H1 (cell line): ENCODE measurements around the gene COG7. TPM values are rescaled to one million over a fixed set of nuclear protein-coding genes. Genes with fewer than 3 reads are reported as not detected.

Source experiments
- CTCF ChIA-PET: fragments of 300-600 bp; sonication (Branson Sonifier 250); formaldehyde crosslinking; loops from one replicate; lab custom pipeline; 2021; ENCODE audit not compliant: partially characterized antibody; lab: Charles Lee
- POLR2A ChIA-PET: fragments of 300-600 bp; sonication (Branson Sonifier 250); formaldehyde crosslinking; loops from one replicate; lab custom pipeline; 2021; ENCODE audit warnings: inconsistent platforms; ENCODE audit not compliant: partially characterized antibody; lab: Charles Lee
- DNase-seq, 2 experiments: peaks; one replicate each; pipeline versions ENCODE4 v3.0.0 to v3.0.0-alpha.2; 2010 to 2022; ENCODE audit warnings: low spot score in 2 of 2, low read depth in 1 of 2, mixed read lengths in 1 of 2
- FAIRE-seq: peaks from 2 replicates; lab custom pipeline; 2011; peaks lifted over from hg19 to GRCh38; lab: Jason Lieb, UNC
- H2AFZ ChIP-seq: 2 replicates; pipeline ENCODE4 v1.8.1; 2012; ENCODE audit warnings: low read length, inconsistent platforms
- H2AK5ac ChIP-seq: 2 replicates; pipeline ENCODE4 v1.6.1; 2013; ENCODE audit warnings: low read depth, low read length
- H2BK120ac ChIP-seq: replicated peaks from 2 replicates; pipeline ENCODE3; 2013; ENCODE audit warnings: low read depth, low read length, inconsistent platforms
- H2BK12ac ChIP-seq: 2 replicates; pipeline ENCODE4 v1.6.1; 2013; ENCODE audit warnings: low read depth, low read length
- H2BK15ac ChIP-seq: 2 replicates; pipeline ENCODE4 v1.6.1; 2013; ENCODE audit warnings: low read length
- H2BK20ac ChIP-seq: 2 replicates; pipeline ENCODE4 v1.6.1; 2013; ENCODE audit warnings: low read length
- H2BK5ac ChIP-seq: 2 replicates; pipeline ENCODE4 v1.6.1; 2013; ENCODE audit warnings: low read depth, low read length
- H3K14ac ChIP-seq: 2 replicates; pipeline ENCODE4 v1.6.1; 2013; ENCODE audit warnings: inconsistent platforms; ENCODE audit not compliant: insufficient read length
- H3K18ac ChIP-seq: 2 replicates; pipeline ENCODE4 v1.6.1; 2013; ENCODE audit warnings: low read length; ENCODE audit errors: extremely low read depth
- H3K23ac ChIP-seq: 2 replicates; pipeline ENCODE4 v1.6.1; 2013; ENCODE audit warnings: inconsistent platforms; ENCODE audit not compliant: insufficient read length
- H3K23me2 ChIP-seq: 2 replicates; pipeline ENCODE4 v1.6.1; 2013; ENCODE audit warnings: low read depth, low read length
- H3K27ac ChIP-seq: 2 replicates; pipeline ENCODE4 v1.6.1; 2011; ENCODE audit warnings: low read depth, low read length, inconsistent platforms
- H3K27me3 ChIP-seq, 4 experiments: replicated peaks in 1 of 4; 1 replicate in 1 of 4; 2 replicates in 3 of 4; pipeline versions ENCODE4 v1.6.1 to v1.8.1; 2011 to 2013; ENCODE audit warnings: low read length in 3 of 4, mild to moderate bottlenecking in 3 of 4, inconsistent platforms in 2 of 4, mixed read lengths in 2 of 4, moderate library complexity in 1 of 4; ENCODE audit not compliant: control insufficient read depth in 3 of 4, insufficient read depth in 3 of 4; ENCODE audit errors: extremely low read depth in 1 of 4
- H3K36me3 ChIP-seq, 4 experiments: 2 replicates each; pipeline versions ENCODE4 v1.6.1 to v1.8.1; 2011 to 2013; ENCODE audit warnings: mild to moderate bottlenecking in 4 of 4, low read length in 3 of 4, moderate library complexity in 2 of 4, control low read depth in 1 of 4, inconsistent platforms in 1 of 4; ENCODE audit not compliant: insufficient read depth in 4 of 4, control insufficient read depth in 2 of 4
- H3K4ac ChIP-seq: replicated peaks from 2 replicates; pipeline ENCODE3; 2013; ENCODE audit warnings: low read length, low read depth, mixed read lengths, inconsistent platforms; ENCODE audit not compliant: insufficient read length
- H3K4me1 ChIP-seq, 4 experiments: replicated peaks in 1 of 4; 1 replicate in 1 of 4; 2 replicates in 3 of 4; pipeline versions ENCODE4 v1.6.1 to v1.8.1; 2011 to 2013; ENCODE audit warnings: low read length in 3 of 4, inconsistent platforms in 2 of 4, mixed read lengths in 1 of 4; ENCODE audit not compliant: insufficient read depth in 4 of 4, control insufficient read depth in 3 of 4
- H3K4me2 ChIP-seq, 2 experiments: 2 replicates each; pipeline versions ENCODE4 v1.6.1 to v1.8.1; 2011 to 2013; ENCODE audit warnings: low read depth in 2 of 2, low read length in 2 of 2, control low read depth in 1 of 2, inconsistent platforms in 1 of 2, mild to moderate bottlenecking in 1 of 2; ENCODE audit not compliant: insufficient read depth in 1 of 2
- H3K4me3 ChIP-seq, 4 experiments: fragments of 200-600, 300-600 bp in 1 of 4; sonication (generic), shearing (Covaris generic), sonication (Bioruptor Twin) in 1 of 4; 2 replicates each; pipeline versions ENCODE4 v1.5.1 to v1.8.1; 2011 to 2016; ENCODE audit warnings: low read length in 4 of 4, low read depth in 3 of 4, control low read depth in 2 of 4, inconsistent platforms in 2 of 4, mild to moderate bottlenecking in 2 of 4, mixed read lengths in 1 of 4, moderate library complexity in 1 of 4; ENCODE audit not compliant: insufficient read depth in 2 of 4; ENCODE audit errors: extremely low read depth in 1 of 4
- H3K56ac ChIP-seq: replicated peaks from 2 replicates; pipeline ENCODE3; 2013; ENCODE audit warnings: low read depth, mild to moderate bottlenecking, mixed read lengths, low read length, inconsistent platforms; ENCODE audit not compliant: insufficient read length
- H3K79me1 ChIP-seq: 2 replicates; pipeline ENCODE4 v1.6.1; 2013; ENCODE audit warnings: low read depth, low read length, control low read depth
- H3K79me2 ChIP-seq, 2 experiments: 2 replicates each; pipeline versions ENCODE4 v1.6.1 to v1.8.1; 2012 to 2013; ENCODE audit warnings: low read length in 2 of 2, mild to moderate bottlenecking in 2 of 2, inconsistent platforms in 1 of 2; ENCODE audit not compliant: insufficient read depth in 2 of 2, control insufficient read depth in 1 of 2
- H3K9ac ChIP-seq, 4 experiments: replicated peaks in 1 of 4; 1 replicate in 1 of 4; 2 replicates in 3 of 4; pipeline versions ENCODE4 v1.6.1 to v1.8.1; 2011 to 2013; ENCODE audit warnings: low read depth in 3 of 4, low read length in 3 of 4, control low read depth in 2 of 4, mild to moderate bottlenecking in 2 of 4, moderate library complexity in 2 of 4, inconsistent platforms in 1 of 4; ENCODE audit errors: extremely low read depth in 1 of 4
- H3K9me3 ChIP-seq, 2 experiments: 2 replicates each; pipeline versions ENCODE4 v1.6.1 to v1.8.1; 2012 to 2013; ENCODE audit warnings: mild to moderate bottlenecking in 2 of 2, moderate library complexity in 2 of 2, control low read depth in 1 of 2, inconsistent platforms in 1 of 2, low read depth in 1 of 2, low read length in 1 of 2, mixed read lengths in 1 of 2; ENCODE audit not compliant: insufficient read depth in 2 of 2
- H4K20me1 ChIP-seq, 2 experiments: replicated peaks in 1 of 2; 2 replicates each; pipeline versions ENCODE3 to v1.8.1; 2011 to 2013; ENCODE audit warnings: inconsistent platforms in 2 of 2, low read length in 2 of 2, mild to moderate bottlenecking in 1 of 2; ENCODE audit not compliant: insufficient read depth in 2 of 2, control insufficient read depth in 1 of 2
- H4K5ac ChIP-seq: 2 replicates; pipeline ENCODE4 v1.6.1; 2013; ENCODE audit warnings: low read length, low read depth, mixed read lengths, inconsistent platforms; ENCODE audit not compliant: insufficient read length
- H4K8ac ChIP-seq: 2 replicates; pipeline ENCODE4 v1.8.0; 2013; ENCODE audit warnings: mild to moderate bottlenecking, moderate library complexity, low read length, inconsistent platforms; ENCODE audit not compliant: insufficient read depth; ENCODE audit errors: extremely low read depth
- H4K91ac ChIP-seq: replicated peaks from 2 replicates; pipeline ENCODE3; 2013; ENCODE audit warnings: low read length, mixed read lengths, inconsistent platforms; ENCODE audit not compliant: insufficient read length
- ASH2L ChIP-seq: fragments of 200-600, 300-600 bp; sonication (generic); IDR thresholded peaks from one replicate; pipeline ENCODE4 v1.7.1; 2017; ENCODE audit warnings: low read length
- BRCA1 ChIP-seq: IDR thresholded peaks from 2 replicates; pipeline ENCODE4 v1.6.1; 2012; ENCODE audit warnings: low read depth, low read length, improper control_type of control experiment
- EGR1 ChIP-seq: IDR thresholded peaks from 2 replicates; pipeline ENCODE4 v1.6.1; 2011; ENCODE audit warnings: low read depth, low read length, borderline replicate concordance
- EP300 ChIP-seq, 2 experiments: IDR thresholded peaks; 1 replicate in 1 of 2; 2 replicates in 1 of 2; pipeline ENCODE4 v1.6.1; 2011 to 2012; ENCODE audit warnings: low read depth in 2 of 2, low read length in 2 of 2, mild to moderate bottlenecking in 2 of 2, borderline replicate concordance in 1 of 2, inconsistent platforms in 1 of 2, moderate library complexity in 1 of 2
- FOSL1 ChIP-seq: IDR thresholded peaks from 2 replicates; pipeline ENCODE4 v1.6.1; 2011; ENCODE audit warnings: mild to moderate bottlenecking, low read depth, low read length, moderate library complexity; ENCODE audit not compliant: insufficient read depth
- KDM5A ChIP-seq: fragments of 200-600 bp; IDR thresholded peaks from 2 replicates; pipeline ENCODE4 v1.7.1; 2012; ENCODE audit warnings: mild to moderate bottlenecking, low read length, inconsistent platforms, mixed read lengths
- MAFK ChIP-seq: IDR thresholded peaks from 2 replicates; pipeline ENCODE4 v1.6.1; 2012; ENCODE audit warnings: low read depth, mild to moderate bottlenecking, improper control_type of control experiment, low read length
- POU5F1 ChIP-seq: IDR thresholded peaks from 2 replicates; pipeline ENCODE4 v1.6.1; 2011; ENCODE audit warnings: low read depth, mild to moderate bottlenecking, low read length, moderate library complexity
- RFX5 ChIP-seq: IDR thresholded peaks from 2 replicates; pipeline ENCODE4 v1.6.1; 2011; ENCODE audit warnings: low read depth, low read length, improper control_type of control experiment, borderline replicate concordance
- SIN3A ChIP-seq, 2 experiments: IDR thresholded peaks in 1 of 2; conservative IDR thresholded peaks in 1 of 2; 2 replicates each; pipeline ENCODE4 v1.6.1; 2011 to 2012; ENCODE audit warnings: low read length in 2 of 2, improper control_type of control experiment in 1 of 2, low read depth in 1 of 2, mild to moderate bottlenecking in 1 of 2
- SIRT6 ChIP-seq: IDR thresholded peaks from one replicate; pipeline ENCODE4 v1.7.1; 2012; ENCODE audit warnings: low read length, inconsistent platforms
- WGBS, 2 experiments: shearing (Covaris generic) in 1 of 2; methylation state at CpG; one replicate each; pipeline versions ENCODE4 v1.1.6 to v1.1.7; 2013 to 2015; ENCODE audit warnings: low lambda C conversion rate in 2 of 2, mixed read lengths in 2 of 2, inconsistent platforms in 1 of 2, low coverage in 1 of 2, missing lambda C conversion rate in 1 of 2; ENCODE audit not compliant: insufficient replicate concordance in 2 of 2, insufficient coverage in 1 of 2, insufficient read length in 1 of 2; ENCODE audit errors: extremely low coverage in 1 of 2, missing lambda C conversion rate in 1 of 2; 5-methylcytosine and 5-hydroxymethylcytosine counted together
- polyA plus RNA-seq, 7 experiments: library from polyadenylated mRNA; depleted of rRNA in 3 of 7; stranded (reverse) in 5 of 7; unstranded in 2 of 7; fragments of >200 nt in 5 of 7; fragments of 200-250 nt in 2 of 7; gene quantifications; 1 replicate in 5 of 7; 2 replicates in 1 of 7; 4 replicates in 1 of 7; pipeline versions ENCODE4 v1.2.1 to v1.2.3, GENCODE V29; 2011 to 2013; ENCODE audit warnings: missing spikeins in 2 of 7, mixed read lengths in 2 of 7
- total RNA-seq: library from RNA; stranded (reverse); fragmentation: NEBNext Ultra II Directional; extraction: Animal tissue kit (Norgen Biotek cat#: 25700); gene quantifications from 2 replicates; pipeline ENCODE4 v1.2.1, GENCODE V29; 2021

COG7 gene
- total and polyA plus RNA-seq, 2 of the 8 experiments (the other 6 are each of a cell fraction or from before 2014, with no cell fraction given), result 17.2 to 40.4 TPM

GRCh38 chr16:23392223-23392600 lies 60.8 kb downstream of the COG7 start:
- Histone ChIP-seq H2AFZ (no peak overlapping the region), H3K36me3 (peaks cover 5 to 18% (median 13%) of the 10 kb centered on the region in 4 experiments; a peak in 7 of 8 replicates), H4K8ac (no peak overlapping the region), H2BK15ac (no peak overlapping the region), H2AK5ac (no peak overlapping the region), H3K23ac (no peak overlapping the region), H3K27me3 (no peaks in the 10 kb centered on the region), H2BK120ac (no peak overlapping the region), H3K14ac (no peak overlapping the region), H3K18ac (no peak overlapping the region), H2BK5ac (no peak overlapping the region), H3K4ac (no peak overlapping the region), H4K91ac (no peak overlapping the region), H2BK20ac (no peak overlapping the region), H3K56ac (no peak overlapping the region), H3K79me2 (no peaks in the 10 kb centered on the region), H3K9ac (no peak overlapping the region), H3K4me2 (no peak overlapping the region), H4K20me1 (peaks cover 0 to 1% of the 10 kb centered on the region in 2 experiments), H3K4me3 (no peak overlapping the region), H4K5ac (no peak overlapping the region), H3K23me2 (peaks cover 6% of the 10 kb centered on the region; the same call in 1 of the 2 replicates), H3K27ac (no peak overlapping the region), H3K79me1 (no peaks in the 10 kb centered on the region), H2BK12ac (no peak overlapping the region), H3K4me1 (no peaks in the 10 kb centered on the region), H3K9me3 (no peaks in the 10 kb centered on the region)
- DNase-seq (no peak), FAIRE-seq (no peak)
- ChIA-PET POLR2A (interaction anchor here (0.8 kb wide), 1 partner anchor 11 kb away, joined by 4 read pairs; no protein-coding TSS in a partner anchor), CTCF (interaction anchor here (2.6 to 5.4 kb wide), 2 partner anchors 10 to 43 kb away, joined by 8 to 38 read pairs; no protein-coding TSS in a partner anchor)
- WGBS, 2 experiments, result 95% methylated on average over 6 of the region's 6 CpGs; no CpG with 5 or more reads in 1 of the 2 experiments
- TF ChIP-seq EP300 (IDR thresholded peaks at IDR 0.05; ENCODE audit: borderline replicate concordance in 1 of 2, low read depth in 2 of 2, low read length in 2 of 2) (no peak), ASH2L (no peak), MAFK (no peak), BRCA1 (no peak), SIN3A (conservative IDR thresholded peaks at IDR 0.05 in 1 of 2, IDR thresholded peaks at IDR 0.05 in 1 of 2; ENCODE audit: low read depth in 1 of 2, low read length in 2 of 2) (no peak), EGR1 (no peak), FOSL1 (no peak), KDM5A (no peak), SIRT6 (no peak), RFX5 (no peak), POU5F1 (no peak)
